Right lobe of liver (tissue), 6 donors: Measurements from ENCODE around the gene HECA. TPM values are rescaled to one million over a fixed set of nuclear protein-coding genes. Genes with fewer than 3 reads are reported as not detected.

ENCODE experiments used
- ATAC-seq, 4 donors: fragments of 200-7000 bp; cut with Tn5 transposase; one replicate each; pipeline ENCODE4 v1.9.1; 2020; ENCODE audit warnings: mild to moderate bottlenecking in 4 of 4, moderate library complexity in 4 of 4
- DNase-seq, 3 donors: peaks; one replicate each; pipeline ENCODE4 v3.0.0-alpha.2; 2020
- H3K27ac ChIP-seq, 3 donors: fragments of 200-600 bp; one replicate each; pipeline ENCODE4 v1.8.0; 2022
- H3K27me3 ChIP-seq, 2 donors: fragments of 200-600 bp; one replicate each; pipeline ENCODE4 v1.8.0; 2022
- H3K36me3 ChIP-seq, 4 donors: fragments of 200-600 bp; sonication (generic) in 1 of 4; one replicate each; pipeline versions ENCODE4 v1.5.1 to v1.8.0; 2017 to 2022; ENCODE audit warnings: control low read depth in 1 of 4
- H3K4me1 ChIP-seq, 4 donors: fragments of 200-600 bp; sonication (generic) in 1 of 4; one replicate each; pipeline versions ENCODE4 v1.5.1 to v1.8.0; 2017 to 2022; ENCODE audit warnings: control low read depth in 1 of 4
- H3K4me3 ChIP-seq, 3 donors: fragments of 200-600 bp; one replicate each; pipeline ENCODE4 v1.8.0; 2022
- H3K9me3 ChIP-seq, 4 donors: fragments of 200-600 bp; sonication (generic) in 1 of 4; one replicate each; pipeline versions ENCODE4 v1.5.1 to v1.8.0; 2017 to 2022; ENCODE audit warnings: control low read depth in 1 of 4
- CTCF ChIP-seq, 4 donors: fragments of 200-600 bp in 3 of 4; fragments of 450-650 bp in 1 of 4; IDR thresholded peaks; one replicate each; pipeline versions ENCODE4 v1.5.1 to v1.8.0; 2016 to 2022; ENCODE audit warnings: antibody characterized with exemption in 4 of 4, mild to moderate bottlenecking in 2 of 4
- POLR2A ChIP-seq: fragments of 450-650 bp; IDR thresholded peaks from one replicate; pipeline ENCODE4 v1.6.1; 2017; ENCODE audit warnings: antibody characterized with exemption, mild to moderate bottlenecking
- WGBS: methylation state at CpG from one replicate; pipeline ENCODE4 v1.1.6; 2018; ENCODE audit warnings: low coverage, low lambda C conversion rate; ENCODE audit not compliant: insufficient coverage; ENCODE audit errors: missing lambda C conversion rate; 5-methylcytosine and 5-hydroxymethylcytosine counted together
- intact Hi-C, 2 donors: fragments of 100-400 bp; cut with DNase I; formaldehyde crosslinking; loops; one replicate each; pipeline versions ENCODE4 v1.11.2 to v1.14.1; 2022
- total RNA-seq, 6 experiments: library from RNA; depleted of rRNA in 2 of 6; stranded (reverse); fragments of >200 nt in 2 of 6; fragmentation: NEBNext Ultra II Directional in 3 of 6; extraction: Animal tissue kit (Norgen Biotek cat#: 25700) in 3 of 6; gene quantifications; one replicate each; pipeline versions ENCODE4 v1.1.0 to v1.2.4, GENCODE V29; 2016 to 2023
- donor health status: DM: no; HTN: yes; CAD: no.
- donor health status: DM: no; HTN: no; CAD: no.
- donor health status: DM: no; HTN: no; CAD: no.
- donor health status: DM: no; HTN: yes; CAD: no.
- donor health status: DM: no; HTN: yes; CAD: no.

Gene HECA
- total RNA-seq, 6 experiments from 2014 or later = 6.8 to 12.2 (median 11.0) TPM

- ATAC-seq (no peak), DNase-seq (no peak)
- Histone ChIP-seq H3K36me3 (no peaks in the 10 kb centered on the region), H3K4me1 (no peaks in the 10 kb centered on the region), H3K27ac (no peak overlapping the region), H3K9me3 (no peaks in the 10 kb centered on the region), H3K27me3 (no peaks in the 10 kb centered on the region), H3K4me3 (no peak overlapping the region)
- WGBS = 89% methylated on average over 4 of the region's 4 CpGs
- no peak for TF ChIP-seq CTCF (IDR thresholded peaks at IDR 0.05)
- no peak for TF ChIP-seq POLR2A
- intact Hi-C loops = no loop called here
These were observed 24.1 kb downstream of the HECA start for GRCh38 chr6:139159016-139159415.

- H3K4me1 ChIP-seq = no peaks in the 10 kb centered on the region
- intact Hi-C loops = no loop called here
- no peaks in the 10 kb centered on the region for H3K27me3 ChIP-seq
- WGBS = 50% methylated on average over 1 of the region's 1 CpG
- TF ChIP-seq POLR2A (no peak), CTCF (IDR thresholded peaks at IDR 0.05) (no peak)
- no peak overlapping the region for H3K27ac ChIP-seq
- H3K9me3 ChIP-seq = no peaks in the 10 kb centered on the region
- DNase-seq (no peak), ATAC-seq (peak in 1 of 4 donors; percentile 14)
- H3K36me3 ChIP-seq = no peaks in the 10 kb centered on the region
- H3K4me3 ChIP-seq = no peak overlapping the region
These were observed 26.3 kb downstream of the HECA start for GRCh38 chr6:139161169-139161568.

- Histone ChIP-seq H3K4me3 (no peak overlapping the region), H3K4me1 (no peaks in the 10 kb centered on the region), H3K9me3 (no peaks in the 10 kb centered on the region), H3K36me3 (peaks cover 0 to 6% (median 2%) of the 10 kb centered on the region in 4 donors), H3K27ac (no peak overlapping the region), H3K27me3 (no peaks in the 10 kb centered on the region)
- intact Hi-C loops = no loop called here
- WGBS = 71% methylated on average over 3 of the region's 3 CpGs
- no peak for DNase-seq
- ATAC-seq = peak in 3 of 4 donors; percentile 18 to 44 (median 35)
- TF ChIP-seq CTCF (IDR thresholded peaks at IDR 0.05) = no peak
- no peak for TF ChIP-seq POLR2A
These were observed 27.0 kb downstream of the HECA start for GRCh38 chr6:139161817-139162284.

- no peak overlapping the region for H3K27ac ChIP-seq
- 65% methylated on average over 3 of the region's 3 CpGs for WGBS
- H3K4me3 ChIP-seq = no peak overlapping the region
- H3K27me3 ChIP-seq = no peaks in the 10 kb centered on the region
- peaks cover 0 to 9% (median 2%) of the 10 kb centered on the region in 4 donors for H3K36me3 ChIP-seq
- no peaks in the 10 kb centered on the region for H3K4me1 ChIP-seq
- ATAC-seq (no peak), DNase-seq (no peak)
- H3K9me3 ChIP-seq = no peaks in the 10 kb centered on the region
- TF ChIP-seq CTCF (IDR thresholded peaks at IDR 0.05) = no peak
- no peak for TF ChIP-seq POLR2A
- intact Hi-C loops = no loop called here
These were observed 29.1 kb downstream of the HECA start for GRCh38 chr6:139164001-139164400.

- WGBS = 84% methylated on average over 2 of the region's 2 CpGs
- intact Hi-C loops = no loop called here
- Histone ChIP-seq H3K4me3 (no peak overlapping the region), H3K27me3 (no peaks in the 10 kb centered on the region), H3K9me3 (no peaks in the 10 kb centered on the region), H3K4me1 (no peaks in the 10 kb centered on the region), H3K27ac (no peak overlapping the region), H3K36me3 (peaks cover 0 to 9% (median 2%) of the 10 kb centered on the region in 4 donors)
- no peak for TF ChIP-seq POLR2A
- TF ChIP-seq CTCF (IDR thresholded peaks at IDR 0.05) = no peak
- ATAC-seq = no peak
- DNase-seq = no peak
These were observed 30.4 kb downstream of the HECA start for GRCh38 chr6:139165324-139165723.
